GM19043 (cell line): Measurements from ENCODE around the gene MYCBPAP.
"Not testable (repeated sequence)": the region's sequence is repeated elsewhere in the genome, so short reads cannot be mapped to it uniquely, and the experiment has no call there.

ENCODE experiments used
- ATAC-seq: cut with Tn5 transposase; IDR thresholded peaks from one replicate; pipeline ENCODE4 v1.9.1; 2021; ENCODE audit warnings: low read depth; ENCODE audit not compliant: unreplicated experiment

The MYCBPAP gene

DNA sequence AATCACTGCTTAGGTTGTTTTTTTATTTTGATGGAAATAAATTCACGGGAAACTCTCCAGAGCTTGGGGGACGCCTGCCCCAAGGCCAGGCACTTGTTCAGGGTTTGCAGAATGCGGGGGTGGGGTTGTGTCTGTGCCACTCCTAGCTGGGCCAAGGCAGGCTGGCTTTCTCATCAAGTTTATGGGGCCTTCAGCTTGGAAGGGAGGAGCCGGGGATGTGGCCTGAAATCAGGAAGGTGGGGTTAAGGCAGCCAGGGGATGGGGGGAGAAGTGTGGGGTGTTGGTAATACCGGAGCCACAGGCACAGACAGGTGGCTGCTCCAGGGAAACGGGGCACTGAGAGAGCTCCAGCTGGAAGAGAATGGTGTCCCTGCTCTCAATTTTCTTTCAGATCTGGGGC lies 37.8 kb upstream of the MYCBPAP start:
- ATAC-seq, result no peak

DNA sequence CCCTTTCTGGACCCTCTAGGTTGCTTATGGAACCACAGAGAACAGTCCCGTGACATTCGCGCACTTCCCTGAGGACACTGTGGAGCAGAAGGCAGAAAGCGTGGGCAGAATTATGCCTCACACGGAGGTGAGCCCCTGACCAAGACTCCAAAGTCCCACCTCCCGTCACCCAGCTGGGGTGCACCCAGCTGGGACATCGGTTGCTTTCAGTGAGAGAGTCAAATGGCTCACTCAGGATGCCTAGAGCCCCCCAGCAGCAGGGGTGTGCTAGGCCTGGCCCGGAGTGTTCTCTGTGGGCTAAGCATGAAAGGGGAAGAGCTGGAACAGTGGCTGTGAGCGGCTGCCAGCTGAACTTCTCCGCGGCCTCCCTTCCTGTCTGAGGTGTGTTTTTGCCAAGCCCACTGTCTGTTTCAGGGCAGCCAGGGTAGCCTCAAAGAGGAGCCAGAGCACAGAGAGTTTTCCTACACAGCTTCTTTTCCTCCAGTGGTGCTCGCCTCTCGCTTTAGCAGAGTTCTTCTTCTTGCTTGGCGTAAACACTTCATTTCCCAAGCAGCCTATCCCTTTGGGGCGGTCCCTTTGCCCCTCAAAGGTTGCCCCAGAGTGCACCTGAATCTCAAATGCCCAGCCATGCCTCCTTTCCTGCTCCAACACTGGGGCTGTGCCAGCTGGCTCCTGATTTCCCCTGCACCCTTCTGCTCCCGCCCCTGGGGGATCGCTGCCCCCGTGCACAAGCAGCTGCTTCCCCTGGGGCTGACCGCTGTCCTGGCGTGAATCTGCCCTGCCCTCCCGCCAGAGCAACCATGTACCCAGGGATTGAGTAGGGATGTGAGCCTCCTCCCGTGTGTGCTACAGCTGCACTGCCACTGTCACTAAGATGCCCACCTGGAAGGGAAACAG lies 37.0 kb upstream of the MYCBPAP start:
- no peak for ATAC-seq

DNA sequence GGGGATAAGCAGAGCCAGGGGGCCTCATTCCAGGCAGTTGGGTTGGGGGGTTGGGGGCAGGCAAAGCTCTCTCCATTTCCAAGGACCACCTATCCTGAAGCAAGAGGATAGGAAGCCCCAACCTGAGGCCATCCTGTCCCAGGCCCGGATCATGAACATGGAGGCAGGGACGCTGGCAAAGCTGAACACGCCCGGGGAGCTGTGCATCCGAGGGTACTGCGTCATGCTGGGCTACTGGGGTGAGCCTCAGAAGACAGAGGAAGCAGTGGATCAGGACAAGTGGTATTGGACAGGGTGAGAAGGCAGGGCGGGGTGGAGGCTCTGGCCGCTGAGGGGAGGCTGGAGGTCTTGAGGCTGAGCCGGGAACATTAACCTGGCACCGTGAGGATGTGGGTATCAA lies 36.0 kb upstream of the MYCBPAP start:
- no peak for ATAC-seq

DNA sequence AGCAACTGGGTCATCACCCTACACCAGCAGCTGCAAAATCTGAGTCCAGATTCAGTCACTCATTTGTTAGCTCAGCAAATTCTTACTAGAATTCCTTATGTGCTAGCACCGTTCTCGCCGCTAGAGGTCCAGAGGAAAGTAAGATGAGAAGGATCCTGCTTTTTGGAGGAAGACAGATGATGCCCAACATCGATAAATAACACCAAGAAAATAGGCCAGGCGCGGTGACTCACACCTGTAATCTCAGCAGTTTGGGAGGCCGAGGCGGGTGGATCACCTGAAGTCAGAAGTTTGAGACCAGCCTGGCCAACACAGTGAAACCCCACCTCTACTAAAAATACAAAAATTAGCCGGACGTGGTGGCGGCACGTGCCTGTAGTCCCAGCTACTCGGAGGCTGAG lies 35.5 kb upstream of the MYCBPAP start:
- ATAC-seq, result not testable (repeated sequence)

DNA sequence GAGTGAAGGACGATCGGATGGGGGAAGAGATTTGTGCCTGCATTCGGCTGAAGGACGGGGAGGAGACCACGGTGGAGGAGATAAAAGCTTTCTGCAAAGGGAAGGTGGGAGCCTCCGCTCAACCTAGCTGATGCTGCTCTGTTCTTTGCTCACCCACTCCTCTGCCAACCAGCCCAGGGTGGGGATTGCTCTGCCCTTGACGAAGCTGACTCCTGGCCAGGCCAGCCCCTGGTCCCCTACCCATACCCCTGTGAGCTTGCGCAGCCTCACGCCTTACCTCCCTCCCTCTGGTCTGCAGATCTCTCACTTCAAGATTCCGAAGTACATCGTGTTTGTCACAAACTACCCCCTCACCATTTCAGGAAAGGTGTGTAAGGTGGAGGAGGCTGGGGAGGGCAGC lies 34.3 kb upstream of the MYCBPAP start:
- no peak for ATAC-seq

DNA sequence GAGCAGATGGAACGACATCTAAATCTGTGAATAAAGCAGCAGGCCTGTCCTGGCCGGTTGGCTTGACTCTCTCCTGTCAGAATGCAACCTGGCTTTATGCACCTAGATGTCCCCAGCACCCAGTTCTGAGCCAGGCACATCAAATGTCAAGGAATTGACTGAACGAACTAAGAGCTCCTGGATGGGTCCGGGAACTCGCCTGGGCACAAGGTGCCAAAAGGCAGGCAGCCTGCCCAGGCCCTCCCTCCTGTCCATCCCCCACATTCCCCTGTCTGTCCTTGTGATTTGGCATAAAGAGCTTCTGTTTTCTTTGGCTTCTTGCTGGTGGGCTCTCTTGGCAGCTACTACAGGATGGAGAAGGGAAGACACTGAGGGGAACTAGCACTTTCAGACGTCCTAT lies 33.7 kb upstream of the MYCBPAP start:
- ATAC-seq, result no peak

DNA sequence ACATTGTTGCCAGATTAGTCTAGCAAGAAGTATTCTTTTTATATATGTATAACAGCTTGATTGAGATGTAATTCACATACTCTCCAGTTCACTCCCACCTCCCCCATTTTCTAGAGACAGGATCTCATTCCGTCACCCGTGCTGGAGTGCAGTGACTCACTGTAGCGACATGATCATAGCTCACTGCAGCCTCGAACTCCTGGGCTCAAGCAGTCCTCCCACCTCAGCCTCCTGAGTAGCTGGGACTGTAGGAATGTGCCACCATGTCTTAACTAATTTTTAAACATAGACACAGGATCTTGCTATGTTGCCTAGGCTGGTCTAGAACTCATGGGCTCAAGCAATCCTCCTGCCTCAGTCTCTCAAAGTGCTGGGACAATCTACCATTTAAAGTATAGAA lies 32.9 kb upstream of the MYCBPAP start:
- ATAC-seq, result no peak

DNA sequence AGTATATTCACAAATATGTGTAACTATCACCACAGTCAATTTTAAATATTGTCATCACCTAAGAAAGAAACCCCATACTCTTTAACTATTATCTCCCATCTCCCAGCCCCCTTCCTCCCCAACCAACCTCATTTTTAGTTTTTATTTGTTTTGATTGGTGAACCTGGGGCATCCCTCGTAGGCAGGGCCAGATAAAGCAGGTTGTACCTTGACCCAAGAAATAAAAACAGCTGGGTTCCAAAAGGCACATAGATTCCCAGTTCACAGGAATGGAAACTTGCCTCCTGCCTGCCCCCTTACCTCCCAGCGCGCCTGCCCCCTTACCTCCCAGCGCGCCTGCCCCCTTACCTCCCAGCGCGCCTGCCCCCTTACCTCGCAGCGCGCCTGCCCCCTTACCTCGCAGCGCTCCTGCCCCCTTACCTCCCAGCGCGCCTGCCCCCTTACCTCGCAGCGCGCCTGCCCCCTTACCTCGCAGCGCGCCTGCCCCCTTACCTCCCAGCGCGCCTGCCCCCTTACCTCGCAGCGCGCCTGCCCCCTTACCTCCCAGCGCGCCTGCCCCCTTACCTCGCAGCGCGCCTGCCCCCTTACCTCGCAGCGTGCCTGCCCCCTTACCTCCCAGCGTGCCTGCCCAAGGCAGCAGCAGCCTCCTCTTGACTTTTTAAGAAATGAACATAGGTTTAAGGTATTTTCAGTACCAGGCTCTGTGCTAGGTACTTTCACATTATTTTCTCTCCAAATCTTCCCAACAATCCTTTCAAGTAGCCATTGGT lies 32.3 kb upstream of the MYCBPAP start:
- not testable (repeated sequence) for ATAC-seq

DNA sequence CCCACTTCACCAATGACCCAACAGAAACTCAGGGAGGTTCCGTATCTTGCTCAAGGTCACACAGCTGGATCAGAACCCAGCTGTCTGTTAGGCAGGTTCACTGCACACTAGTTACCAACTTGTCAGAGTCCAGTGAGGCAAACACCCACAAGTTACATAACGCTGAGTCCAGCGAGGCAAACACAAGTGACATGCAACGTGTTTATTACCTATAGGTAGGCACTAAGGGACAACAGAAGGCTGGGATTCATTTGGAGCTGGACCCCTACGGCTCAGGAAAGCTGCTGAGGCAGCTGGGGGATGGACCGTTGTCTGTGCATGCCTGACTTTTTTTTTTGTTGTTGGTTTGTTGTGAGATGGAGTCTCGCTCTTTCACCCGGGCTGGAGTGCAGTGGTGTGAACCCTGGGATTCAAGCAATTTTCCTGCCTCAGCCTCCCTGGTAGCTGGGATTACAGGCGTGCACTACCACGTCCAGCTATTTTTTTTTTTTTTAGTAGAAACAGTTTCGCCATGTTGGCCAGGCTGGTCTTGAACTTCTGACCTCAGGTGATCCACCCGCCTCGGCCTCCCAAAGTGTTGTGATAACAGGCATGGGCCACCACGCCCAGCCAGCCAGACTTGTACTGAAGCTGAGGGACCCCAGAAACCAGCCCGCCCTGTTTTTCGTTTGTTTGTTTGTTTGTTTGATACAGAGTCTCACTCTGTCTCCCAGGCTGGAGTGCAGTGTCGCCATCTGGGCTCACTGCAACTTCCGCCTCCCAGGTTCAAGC lies 31.5 kb upstream of the MYCBPAP start:
- no peak for ATAC-seq

DNA sequence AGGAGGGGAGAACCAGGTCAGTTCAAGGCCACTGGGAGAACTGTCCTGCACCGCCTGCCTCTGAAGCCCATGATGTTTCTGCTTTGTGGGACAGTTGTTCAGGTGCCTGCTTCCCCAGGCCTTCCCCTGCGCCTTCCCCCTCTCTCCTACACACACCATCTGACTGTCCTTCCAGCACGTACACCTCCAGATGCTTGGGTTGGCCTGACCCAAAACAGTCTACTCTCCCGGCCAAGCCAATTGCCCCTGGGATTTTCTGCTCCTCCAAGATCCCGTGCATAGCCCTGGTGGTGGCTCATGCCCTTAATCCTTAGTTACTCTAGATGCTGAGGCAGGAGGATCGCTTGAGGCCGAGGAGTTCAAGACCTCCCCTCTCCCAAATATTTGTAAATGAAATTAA lies 30.3 kb upstream of the MYCBPAP start:
- ATAC-seq, result no peak

DNA sequence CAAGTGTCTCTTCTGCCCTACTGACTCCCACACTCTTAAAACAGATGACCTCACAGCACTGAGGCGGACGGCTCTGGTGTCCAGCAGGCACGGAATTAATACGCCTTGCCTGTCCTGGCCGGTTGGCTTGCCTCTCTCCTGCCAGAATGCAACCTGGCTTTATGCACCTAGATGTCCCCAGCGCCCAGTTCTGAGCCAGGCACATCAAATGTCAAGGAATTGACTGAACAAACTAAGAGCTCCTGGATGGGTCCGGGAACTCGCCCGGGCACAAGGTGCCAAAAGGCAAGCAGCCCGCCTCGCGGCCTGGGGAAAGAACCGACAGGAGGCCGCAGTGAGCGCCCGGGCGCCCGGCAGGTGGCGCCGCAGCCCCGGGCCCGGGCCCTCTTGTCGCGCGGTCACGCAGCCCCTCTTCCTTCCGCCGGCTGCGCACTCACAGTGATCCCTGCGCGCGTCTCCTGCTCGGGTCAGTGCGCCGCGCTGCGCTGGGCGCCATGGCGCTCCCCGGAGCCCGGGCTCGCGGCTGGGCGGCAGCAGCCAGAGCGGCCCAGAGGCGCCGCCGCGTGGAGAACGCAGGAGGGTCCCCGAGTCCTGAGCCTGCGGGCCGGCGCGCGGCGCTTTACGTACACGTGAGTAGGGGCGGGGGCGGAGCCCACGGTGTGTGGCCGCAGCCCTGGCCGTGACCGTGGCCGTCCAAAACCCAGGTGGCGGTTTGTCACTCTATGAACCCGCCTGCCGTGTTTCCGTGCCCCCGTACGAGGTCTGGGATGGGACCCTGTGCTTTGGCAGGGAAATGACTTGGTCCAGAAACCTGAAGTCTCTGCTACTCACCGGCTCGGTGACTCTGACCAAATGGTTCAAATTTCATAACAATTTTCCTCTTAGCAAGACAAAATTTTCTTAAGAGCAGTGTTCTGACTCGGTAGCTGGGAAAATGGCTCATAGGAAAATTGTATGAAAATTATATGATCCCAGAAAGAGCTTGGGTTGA lies 29.6 kb upstream of the MYCBPAP start, which contains the start of gene RSAD1:
RSAD1 (plus strand) TSS at position 470 of the 991 bp plus-strand sequence; CDS start at position 495, 25 bp downstream.
- ATAC-seq, result peak; percentile 86

DNA sequence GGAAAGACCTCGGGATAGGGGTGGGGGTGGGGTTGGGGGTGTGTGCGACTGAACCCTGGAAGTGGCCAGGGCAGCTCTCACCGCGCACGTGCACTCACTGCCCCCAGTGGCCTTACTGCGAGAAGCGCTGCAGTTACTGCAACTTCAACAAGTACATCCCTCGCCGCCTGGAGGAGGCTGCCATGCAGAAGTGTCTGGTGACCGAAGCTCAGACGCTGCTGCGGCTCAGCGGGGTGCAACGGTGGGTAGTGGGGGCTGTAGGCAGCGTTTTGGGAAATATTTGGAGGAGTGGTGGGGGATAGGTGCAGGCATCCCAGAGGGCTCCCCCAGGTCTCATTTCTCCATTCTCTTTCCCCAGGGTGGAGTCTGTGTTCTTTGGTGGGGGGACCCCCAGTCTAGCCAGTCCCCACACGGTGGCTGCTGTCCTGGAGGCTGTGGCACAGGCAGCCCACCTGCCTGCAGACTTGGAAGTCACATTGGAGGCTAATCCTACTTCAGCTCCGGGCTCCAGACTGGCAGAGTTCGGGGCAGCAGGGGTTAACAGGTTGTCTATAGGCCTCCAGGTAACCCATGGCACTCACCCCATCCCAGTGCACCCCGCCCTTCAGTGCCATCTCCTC lies 28.6 kb upstream of the MYCBPAP start:
- ATAC-seq, result no peak

DNA sequence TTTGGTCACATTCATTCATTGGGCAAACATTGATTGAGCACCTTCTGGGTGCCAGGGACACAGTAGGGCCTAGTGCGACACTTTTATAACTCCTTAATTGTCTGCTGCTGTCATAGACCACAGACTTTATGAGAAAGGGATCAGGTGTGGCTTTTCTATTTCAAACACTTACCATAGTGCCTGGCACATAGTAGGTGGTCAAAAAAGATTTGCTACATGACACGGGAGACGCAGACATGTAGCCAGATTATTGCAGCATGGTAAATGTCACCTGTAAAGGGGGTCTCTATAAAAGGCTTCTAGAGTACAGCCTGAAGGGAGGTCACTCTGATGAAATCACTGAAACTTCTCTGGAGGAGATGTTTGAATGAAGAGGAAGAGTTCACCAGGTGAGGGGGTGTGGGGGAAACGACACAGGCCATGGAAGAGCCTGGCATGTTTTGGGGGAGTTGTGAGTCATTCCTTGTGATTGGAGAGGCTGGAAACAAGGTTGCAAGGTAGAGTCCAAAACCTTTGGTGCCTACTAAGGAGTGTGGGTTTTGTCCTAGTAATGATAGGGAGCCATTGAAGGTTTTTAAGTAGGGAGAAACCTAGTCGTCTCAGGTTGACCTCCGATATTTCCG lies 28.0 kb upstream of the MYCBPAP start:
- no peak for ATAC-seq

DNA sequence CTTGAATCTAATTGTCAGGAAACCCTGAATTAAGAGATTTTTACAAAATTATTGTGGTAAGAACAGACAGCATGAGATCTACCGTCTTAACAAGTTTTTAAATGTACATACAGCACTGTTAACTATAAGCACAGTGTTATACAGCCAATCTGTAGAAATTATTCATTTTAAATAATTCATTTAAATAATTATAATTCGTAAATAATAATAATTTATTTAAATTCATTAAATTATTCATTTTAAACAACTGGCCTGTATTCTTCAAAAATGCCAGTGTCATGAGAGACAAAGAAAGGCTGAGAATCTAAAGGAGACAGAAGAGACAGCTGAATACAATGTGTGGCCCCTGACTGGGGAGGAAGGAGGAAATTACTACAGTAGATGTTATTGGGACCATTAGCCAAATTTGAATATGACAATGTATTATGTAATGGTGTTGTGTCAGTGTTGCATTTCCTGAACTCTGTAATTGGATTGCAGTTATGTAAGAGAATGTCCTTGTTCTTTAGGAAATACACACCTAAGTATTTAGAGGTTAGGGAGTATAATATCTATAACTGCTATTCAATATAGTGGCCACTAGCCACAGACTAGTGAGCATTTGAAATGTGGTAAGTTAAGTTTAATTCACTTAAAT lies 27.3 kb upstream of the MYCBPAP start:
- no peak for ATAC-seq

DNA sequence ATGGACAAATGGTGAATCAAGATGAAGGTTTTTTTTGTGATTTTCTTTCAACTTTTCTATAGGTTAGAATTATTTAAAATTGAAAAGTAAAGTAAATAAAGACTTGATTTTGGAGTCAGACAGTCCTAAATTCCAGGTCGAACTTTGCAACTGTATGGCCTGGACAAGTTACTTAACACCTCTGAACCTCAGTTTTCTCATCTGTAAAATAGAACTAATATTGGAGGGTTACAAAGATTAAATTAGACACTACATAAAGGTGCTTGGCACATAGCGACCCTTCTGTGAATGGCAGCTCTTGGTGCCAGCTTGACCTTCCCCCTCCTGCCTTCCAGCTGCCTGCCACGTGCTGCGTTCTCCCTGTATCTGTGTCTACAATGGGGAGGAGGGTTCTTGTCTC lies 26.6 kb upstream of the MYCBPAP start:
- ATAC-seq, result no peak

DNA sequence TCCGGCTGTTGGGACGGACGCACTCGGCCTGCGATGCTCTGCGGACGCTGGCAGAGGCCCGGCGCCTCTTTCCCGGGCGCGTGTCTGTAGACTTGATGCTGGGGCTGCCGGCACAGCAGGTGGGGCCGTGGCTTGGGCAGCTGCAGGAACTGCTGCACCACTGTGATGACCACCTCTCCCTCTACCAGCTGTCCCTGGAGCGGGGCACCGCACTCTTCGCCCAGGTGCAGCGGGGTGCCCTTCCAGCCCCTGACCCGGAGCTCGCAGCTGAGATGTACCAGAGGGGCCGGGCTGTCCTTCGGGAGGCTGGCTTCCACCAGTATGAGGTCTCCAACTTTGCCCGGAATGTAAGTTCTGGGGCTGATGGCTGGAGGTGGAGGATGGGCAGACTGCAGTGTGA lies 26.1 kb upstream of the MYCBPAP start:
- ATAC-seq, result no peak

DNA sequence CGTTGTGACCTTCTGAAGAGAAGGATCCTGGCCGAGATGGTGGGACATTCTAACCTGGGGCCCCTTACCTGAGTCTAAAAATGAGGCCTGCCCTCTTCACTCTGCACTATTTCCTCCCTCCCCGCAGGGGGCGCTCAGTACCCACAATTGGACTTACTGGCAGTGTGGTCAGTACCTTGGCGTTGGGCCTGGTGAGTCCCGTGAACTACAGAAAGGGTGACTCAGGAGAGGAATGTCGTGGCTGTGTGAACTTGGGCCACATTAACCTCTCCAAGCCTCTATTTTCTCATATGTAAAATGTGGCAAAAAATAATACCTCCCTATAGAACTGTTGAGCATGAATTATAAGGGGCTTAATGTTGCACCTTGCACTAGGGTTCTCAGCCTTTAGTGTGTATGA lies 25.7 kb upstream of the MYCBPAP start:
- ATAC-seq, result no peak

DNA sequence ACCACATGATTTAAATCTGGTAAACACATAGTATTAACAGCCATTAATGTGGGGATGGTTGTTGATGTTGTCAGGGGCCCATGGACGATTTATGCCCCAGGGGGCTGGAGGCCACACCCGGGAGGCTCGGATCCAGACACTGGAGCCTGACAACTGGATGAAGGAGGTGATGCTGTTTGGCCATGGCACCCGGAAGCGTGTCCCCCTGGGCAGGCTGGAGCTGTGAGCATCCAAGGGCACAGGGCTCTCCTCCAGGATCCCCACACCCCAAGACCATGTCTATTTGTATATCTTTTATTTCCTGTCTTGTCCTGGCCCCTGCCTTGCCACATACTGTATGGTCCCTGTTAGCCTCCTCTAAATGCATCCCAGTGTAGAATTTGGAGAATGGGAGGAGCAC lies 25.0 kb upstream of the MYCBPAP start:
- no peak for ATAC-seq
